NB4 (cell line): Measurements from ENCODE around the gene EME1.

ENCODE experiments used
- MAX ChIP-seq: IDR thresholded peaks from 2 replicates; pipeline ENCODE4 v1.6.1; 2011; ENCODE audit warnings: low read depth, low read length
- POLR2A ChIP-seq: IDR thresholded peaks from 2 replicates; pipeline ENCODE4 v1.6.1; 2011; ENCODE audit warnings: mild to moderate bottlenecking; ENCODE audit not compliant: insufficient read length; ENCODE audit errors: extremely low read depth
- TF ChIP-seq, protein P1 (sequence below): IDR thresholded peaks from one replicate; pipeline ENCODE4 v1.5.1; 2012; ENCODE audit warnings: low read depth, low read length

DNA sequence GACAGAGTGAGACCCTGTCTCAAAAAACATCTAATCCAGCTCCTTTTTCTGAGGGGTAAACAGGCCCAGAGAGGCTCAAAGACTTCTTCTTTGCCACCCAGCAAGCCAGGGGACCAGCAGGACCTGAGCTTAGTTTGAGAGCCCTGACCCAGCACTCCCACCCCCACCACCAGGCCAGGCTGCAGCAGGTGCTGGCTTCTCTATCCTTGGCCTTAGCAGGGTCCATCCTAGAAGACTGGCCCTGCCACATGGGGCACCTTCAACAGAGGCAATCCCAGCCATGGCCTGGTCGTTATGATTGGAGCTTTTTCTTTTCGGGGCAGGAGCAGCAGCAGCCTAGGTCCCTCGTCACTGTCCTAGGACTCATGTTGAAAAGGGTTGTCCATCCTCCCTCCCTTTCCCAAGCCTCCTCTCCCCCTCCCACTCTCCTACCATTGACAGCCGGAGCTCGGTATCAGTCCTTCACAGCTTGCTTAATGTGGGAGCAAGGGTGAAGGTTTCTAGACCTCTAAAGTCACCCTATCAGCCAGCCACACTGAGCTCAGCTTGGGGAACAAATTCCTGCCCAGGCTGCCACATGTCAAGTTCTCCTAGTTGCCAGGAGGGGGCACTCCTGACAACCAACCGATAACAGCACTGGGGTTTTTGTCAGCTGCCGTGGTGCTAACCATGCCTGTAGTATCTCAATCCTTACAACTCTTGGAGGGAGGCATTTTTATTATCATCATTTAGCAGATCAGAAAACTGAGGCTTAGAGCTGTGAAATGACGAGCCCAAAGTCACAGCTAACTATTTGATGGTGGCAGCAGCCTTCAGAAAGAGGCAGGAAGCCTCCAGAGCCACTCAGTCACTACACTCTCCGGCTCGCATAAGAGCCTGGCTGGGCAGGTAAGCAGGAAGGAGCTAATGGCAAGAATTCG lies 11.2 kb upstream of the EME1 start:
- peak; percentile 87 for TF ChIP-seq MAX
- TF ChIP-seq POLR2A: no peak
- TF ChIP-seq, protein P1, sequence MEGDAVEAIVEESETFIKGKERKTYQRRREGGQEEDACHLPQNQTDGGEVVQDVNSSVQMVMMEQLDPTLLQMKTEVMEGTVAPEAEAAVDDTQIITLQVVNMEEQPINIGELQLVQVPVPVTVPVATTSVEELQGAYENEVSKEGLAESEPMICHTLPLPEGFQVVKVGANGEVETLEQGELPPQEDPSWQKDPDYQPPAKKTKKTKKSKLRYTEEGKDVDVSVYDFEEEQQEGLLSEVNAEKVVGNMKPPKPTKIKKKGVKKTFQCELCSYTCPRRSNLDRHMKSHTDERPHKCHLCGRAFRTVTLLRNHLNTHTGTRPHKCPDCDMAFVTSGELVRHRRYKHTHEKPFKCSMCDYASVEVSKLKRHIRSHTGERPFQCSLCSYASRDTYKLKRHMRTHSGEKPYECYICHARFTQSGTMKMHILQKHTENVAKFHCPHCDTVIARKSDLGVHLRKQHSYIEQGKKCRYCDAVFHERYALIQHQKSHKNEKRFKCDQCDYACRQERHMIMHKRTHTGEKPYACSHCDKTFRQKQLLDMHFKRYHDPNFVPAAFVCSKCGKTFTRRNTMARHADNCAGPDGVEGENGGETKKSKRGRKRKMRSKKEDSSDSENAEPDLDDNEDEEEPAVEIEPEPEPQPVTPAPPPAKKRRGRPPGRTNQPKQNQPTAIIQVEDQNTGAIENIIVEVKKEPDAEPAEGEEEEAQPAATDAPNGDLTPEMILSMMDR: peak; percentile 83
